Activated naive CD4-positive, alpha-beta T cell treated with anti-CD3 and anti-CD28 coated beads, Interleukin-2, amount 10 ng/mL, durations not matched to agents 7 days and 5 days (primary cell): ENCODE results near the gene MRM2.
"Not testable (repeated sequence)": the region's sequence is repeated elsewhere in the genome, so short reads cannot be mapped to it uniquely, and the experiment has no call there.

ENCODE experiments used
- CTCF ChIA-PET: fragments of 350-600 bp; sonication (Branson Sonifier 250); formaldehyde crosslinking; loops from one replicate; lab custom pipeline; 2021; ENCODE audit warnings: antibody characterized with exemption; lab: Charles Lee
- DNase-seq: peaks from one replicate; pipeline ENCODE4 v3.0.0-alpha.2; 2020
- H3K27ac Mint-ChIP-seq: one replicate; pipeline ENCODE4 v1.8.0; 2021; ENCODE audit warnings: mild to moderate bottlenecking, moderate library complexity, mixed read lengths
- H3K27me3 Mint-ChIP-seq: one replicate; pipeline ENCODE4 v1.8.0; 2021; ENCODE audit warnings: mild to moderate bottlenecking, mixed read lengths
- H3K36me3 Mint-ChIP-seq: one replicate; pipeline ENCODE4 v1.8.0; 2021; ENCODE audit warnings: mixed read lengths
- H3K4me1 Mint-ChIP-seq: one replicate; pipeline ENCODE4 v1.8.0; 2021; ENCODE audit warnings: mixed read lengths
- H3K4me3 Mint-ChIP-seq: one replicate; pipeline ENCODE4 v1.8.0; 2021; ENCODE audit warnings: mild to moderate bottlenecking, moderate library complexity, mixed read lengths
- H3K9me3 Mint-ChIP-seq: one replicate; pipeline ENCODE4 v1.8.0; 2021; ENCODE audit warnings: mixed read lengths

MRM2 gene

DNA sequence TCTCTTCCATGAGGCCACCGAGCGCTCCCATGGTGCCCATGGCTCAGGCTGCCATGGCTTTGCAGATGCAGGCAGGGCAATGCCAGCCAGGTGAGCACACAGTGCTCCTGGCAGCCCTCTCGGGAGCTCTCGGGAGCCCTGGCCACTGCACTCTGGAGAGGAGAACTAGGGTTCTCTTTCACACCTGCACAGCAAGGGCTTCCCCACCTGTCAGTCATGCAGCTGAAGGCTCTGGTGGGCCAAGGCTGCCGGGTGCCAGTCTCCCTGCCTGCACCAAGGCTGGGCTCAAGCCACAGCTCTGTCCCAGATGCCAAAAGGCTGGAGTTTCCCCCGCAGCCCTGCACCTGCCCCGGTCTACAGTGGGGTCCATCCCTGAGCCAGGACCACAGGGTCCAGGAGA lies 32.7 kb upstream of the MRM2 start:
- Mint-ChIP-seq H3K27me3 (no peaks in the 10 kb centered on the region), H3K27ac (no peak overlapping the region), H3K4me3 (no peak overlapping the region), H3K9me3 (no peaks in the 10 kb centered on the region), H3K36me3 (peaks cover 2% of the 10 kb centered on the region), H3K4me1 (peaks cover under 1% of the 10 kb centered on the region)
- DNase-seq, result no peak
- CTCF ChIA-PET, result no interaction called here

GRCh38 chr7:2273866-2274265 lies 31.9 kb upstream of the MRM2 start:
- peaks cover 5% of the 10 kb centered on the region for H3K36me3 Mint-ChIP-seq
- no peak overlapping the region for H3K4me3 Mint-ChIP-seq
- H3K27ac Mint-ChIP-seq, result no peak overlapping the region
- CTCF ChIA-PET, result no interaction called here
- no peaks in the 10 kb centered on the region for H3K27me3 Mint-ChIP-seq
- no peak for DNase-seq
- no peaks in the 10 kb centered on the region for H3K9me3 Mint-ChIP-seq
- H3K4me1 Mint-ChIP-seq, result no peaks in the 10 kb centered on the region

GRCh38 chr7:2272031-2272430 lies 30.0 kb upstream of the MRM2 start:
- Mint-ChIP-seq H3K36me3 (peaks cover 5% of the 10 kb centered on the region), H3K9me3 (no peaks in the 10 kb centered on the region), H3K4me1 (no peaks in the 10 kb centered on the region), H3K4me3 (no peak overlapping the region), H3K27ac (no peak overlapping the region), H3K27me3 (no peaks in the 10 kb centered on the region)
- no peak for DNase-seq
- CTCF ChIA-PET, result no interaction called here

- Mint-ChIP-seq H3K27me3 (no peaks in the 10 kb centered on the region), H3K4me3 (no peak overlapping the region), H3K36me3 (peaks cover 5% of the 10 kb centered on the region), H3K27ac (no peak overlapping the region), H3K4me1 (no peaks in the 10 kb centered on the region), H3K9me3 (no peaks in the 10 kb centered on the region)
- DNase-seq, result no peak
- CTCF ChIA-PET, result no interaction called here
These were observed 29.4 kb upstream of the MRM2 start for GRCh38 chr7:2271273-2272026.

DNA sequence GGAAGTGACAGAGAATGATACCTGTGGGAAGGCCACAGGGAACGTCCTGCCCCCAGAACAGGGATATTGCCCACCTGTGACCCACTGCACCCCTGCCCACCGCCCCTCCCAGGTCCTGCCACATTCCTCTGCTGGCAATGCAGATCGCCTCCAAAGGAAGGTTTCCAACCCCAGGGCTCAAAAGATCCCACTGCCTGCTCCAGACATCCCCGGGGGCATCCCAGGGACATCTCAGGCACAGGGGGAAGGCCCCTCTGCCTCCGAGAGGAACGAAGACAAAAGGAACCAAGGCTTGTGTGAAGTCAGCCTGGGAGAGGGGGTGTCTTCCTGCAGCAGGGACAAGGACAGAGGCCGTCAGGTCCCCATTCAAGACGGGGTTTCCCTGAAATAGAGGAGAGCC lies 28.5 kb upstream of the MRM2 start:
- H3K27ac Mint-ChIP-seq, result no peak overlapping the region
- no peak overlapping the region for H3K4me3 Mint-ChIP-seq
- peaks cover 5% of the 10 kb centered on the region for H3K36me3 Mint-ChIP-seq
- H3K27me3 Mint-ChIP-seq, result no peaks in the 10 kb centered on the region
- DNase-seq, result no peak
- no peaks in the 10 kb centered on the region for H3K4me1 Mint-ChIP-seq
- CTCF ChIA-PET, result no interaction called here
- no peaks in the 10 kb centered on the region for H3K9me3 Mint-ChIP-seq

- CTCF ChIA-PET, result no interaction called here
- no peak overlapping the region for H3K4me3 Mint-ChIP-seq
- DNase-seq, result no peak
- no peaks in the 10 kb centered on the region for H3K9me3 Mint-ChIP-seq
- peaks cover 5% of the 10 kb centered on the region for H3K36me3 Mint-ChIP-seq
- H3K27me3 Mint-ChIP-seq, result no peaks in the 10 kb centered on the region
- no peaks in the 10 kb centered on the region for H3K4me1 Mint-ChIP-seq
- H3K27ac Mint-ChIP-seq, result no peak overlapping the region
These were observed 28.0 kb upstream of the MRM2 start for GRCh38 chr7:2269991-2270460.

- H3K36me3 Mint-ChIP-seq, CTCF ChIA-PET, H3K4me1 Mint-ChIP-seq, H3K27ac Mint-ChIP-seq, H3K4me3 Mint-ChIP-seq, DNase-seq, H3K9me3 Mint-ChIP-seq, H3K27me3 Mint-ChIP-seq: not testable (repeated sequence)
These were observed 27.3 kb upstream of the MRM2 start for GRCh38 chr7:2269089-2269990.

- Mint-ChIP-seq H3K9me3 (no peaks in the 10 kb centered on the region), H3K36me3 (peaks cover 13% of the 10 kb centered on the region), H3K27ac (no peak overlapping the region), H3K4me1 (peaks cover 2% of the 10 kb centered on the region), H3K4me3 (no peak overlapping the region), H3K27me3 (no peaks in the 10 kb centered on the region)
- CTCF ChIA-PET, result no interaction called here
- DNase-seq, result no peak
These were observed 24.9 kb upstream of the MRM2 start for GRCh38 chr7:2266911-2267310.

GRCh38 chr7:2264158-2264557 lies 22.2 kb upstream of the MRM2 start:
- Mint-ChIP-seq H3K27ac (no peak overlapping the region), H3K4me1 (peaks cover 8% of the 10 kb centered on the region), H3K4me3 (no peak overlapping the region), H3K27me3 (no peaks in the 10 kb centered on the region), H3K9me3 (no peaks in the 10 kb centered on the region), H3K36me3 (peaks cover 8% of the 10 kb centered on the region)
- CTCF ChIA-PET, result no interaction called here
- no peak for DNase-seq

DNA sequence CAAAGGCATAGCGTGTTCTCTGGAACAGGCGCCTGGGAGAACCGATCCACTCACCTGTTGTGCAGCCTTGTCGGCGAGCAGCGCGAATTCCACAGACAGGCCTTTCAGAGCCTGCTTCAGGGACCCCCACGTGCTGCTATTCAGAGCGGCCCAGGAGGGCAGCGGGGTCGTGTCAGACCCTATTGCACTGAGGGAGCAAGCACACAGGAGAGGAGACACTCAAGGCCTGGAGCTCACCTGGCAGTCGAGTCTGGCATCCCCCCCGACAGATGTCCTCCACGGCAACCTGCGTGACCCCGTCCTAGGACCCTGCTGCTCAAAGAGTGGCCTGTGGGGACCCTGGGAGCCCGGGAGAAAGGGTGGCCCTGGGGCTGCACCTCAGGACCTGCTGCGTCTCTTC lies 21.2 kb upstream of the MRM2 start:
- peaks cover 8% of the 10 kb centered on the region for H3K4me1 Mint-ChIP-seq
- no peak overlapping the region for H3K27ac Mint-ChIP-seq
- CTCF ChIA-PET, result no interaction called here
- H3K36me3 Mint-ChIP-seq, result peaks cover 8% of the 10 kb centered on the region
- no peaks in the 10 kb centered on the region for H3K27me3 Mint-ChIP-seq
- no peaks in the 10 kb centered on the region for H3K9me3 Mint-ChIP-seq
- no peak for DNase-seq
- no peak overlapping the region for H3K4me3 Mint-ChIP-seq

- Mint-ChIP-seq H3K27ac (peak overlapping the region; percentile 71), H3K4me1 (peaks cover 8% of the 10 kb centered on the region), H3K36me3 (peaks cover 8% of the 10 kb centered on the region), H3K9me3 (no peaks in the 10 kb centered on the region), H3K27me3 (no peaks in the 10 kb centered on the region), H3K4me3 (no peak overlapping the region)
- CTCF ChIA-PET, result interaction anchor here (0.9 to 1.3 kb wide), 2 partner anchors 56 to 86 kb away, joined by 4 to 5 read pairs; no protein-coding TSS in a partner anchor
- DNase-seq, result peak; percentile 28
These were observed 19.6 kb upstream of the MRM2 start for GRCh38 chr7:2261611-2262010.

DNA sequence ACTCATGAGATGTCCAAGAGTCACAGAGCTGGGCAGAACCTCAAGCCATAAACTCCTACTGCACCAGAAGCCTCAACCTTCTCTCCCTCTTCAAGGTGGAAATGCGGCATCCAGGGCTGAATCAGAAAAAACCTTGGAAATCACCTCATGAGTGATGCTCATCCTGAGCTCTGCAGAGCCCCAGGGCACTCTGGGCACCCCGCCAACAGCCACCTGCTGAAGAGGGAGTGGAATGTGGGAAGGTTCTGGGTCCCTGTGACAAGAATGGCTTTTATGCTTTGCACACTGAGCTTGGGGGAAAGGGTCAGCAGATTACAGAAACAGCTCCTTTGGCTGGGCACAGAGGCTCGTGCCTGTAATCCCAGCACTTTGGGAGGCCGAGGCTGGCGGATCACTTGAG lies 18.8 kb upstream of the MRM2 start:
- Mint-ChIP-seq H3K27ac (no peak overlapping the region), H3K4me3 (no peak overlapping the region), H3K4me1 (peaks cover 8% of the 10 kb centered on the region), H3K27me3 (no peaks in the 10 kb centered on the region), H3K36me3 (peaks cover 10% of the 10 kb centered on the region), H3K9me3 (no peaks in the 10 kb centered on the region)
- no peak for DNase-seq
- CTCF ChIA-PET, result interaction anchor here (1.3 kb wide), 1 partner anchor 87 kb away, joined by 5 read pairs; no protein-coding TSS in a partner anchor

- H3K36me3 Mint-ChIP-seq, result peaks cover 9% of the 10 kb centered on the region
These were observed 17.5 kb upstream of the MRM2 start for GRCh38 chr7:2259480-2259879.

DNA sequence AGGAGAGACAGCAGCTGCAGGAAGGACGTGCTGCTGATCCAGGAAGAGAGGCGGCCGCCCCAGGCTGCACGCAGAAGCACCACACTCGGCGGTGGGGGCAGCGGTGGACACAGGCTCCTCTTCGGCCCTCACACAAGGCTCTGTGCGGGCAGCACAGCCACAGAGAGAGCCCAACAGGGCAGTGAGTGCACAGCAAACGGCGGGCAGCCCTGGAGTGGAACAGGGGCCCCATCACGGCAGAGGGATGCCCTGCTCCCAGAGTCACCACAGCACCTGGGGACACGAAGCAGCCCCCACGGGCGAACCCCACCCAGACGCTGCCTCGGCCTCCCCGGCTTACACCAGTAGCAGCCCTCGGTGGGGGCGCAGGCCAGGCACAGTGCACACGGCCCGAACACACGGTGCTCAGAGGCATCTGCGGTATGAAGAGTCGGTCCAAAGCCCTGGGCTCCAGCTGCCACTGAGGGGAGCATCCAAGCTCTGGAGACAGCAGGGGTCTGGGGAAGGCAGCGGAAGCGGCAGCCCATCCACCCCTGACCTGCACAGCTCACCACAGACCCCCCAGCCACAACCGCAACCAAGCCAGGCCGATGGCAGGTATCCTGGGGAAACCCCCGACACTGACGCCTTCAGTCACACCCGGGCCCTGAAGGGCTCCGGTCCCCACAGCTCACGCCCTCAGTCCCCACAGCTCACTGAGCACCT lies 16.8 kb upstream of the MRM2 start:
- no peaks in the 10 kb centered on the region for H3K9me3 Mint-ChIP-seq
- CTCF ChIA-PET, result interaction anchor here (1.3 kb wide), 1 partner anchor 10 kb away, joined by 8 read pairs; no protein-coding TSS in a partner anchor
- no peak overlapping the region for H3K27ac Mint-ChIP-seq
- no peaks in the 10 kb centered on the region for H3K27me3 Mint-ChIP-seq
- DNase-seq, result no peak
- no peak overlapping the region for H3K4me3 Mint-ChIP-seq
- peaks cover 8% of the 10 kb centered on the region for H3K4me1 Mint-ChIP-seq
- H3K36me3 Mint-ChIP-seq, result peaks cover 3% of the 10 kb centered on the region

More at GRCh38 chr7:2259480-2259879, 17.5 kb upstream of the MRM2 start:
- Mint-ChIP-seq H3K9me3 (no peaks in the 10 kb centered on the region), H3K27ac (no peak overlapping the region), H3K4me1 (peaks cover 8% of the 10 kb centered on the region), H3K4me3 (no peak overlapping the region), H3K27me3 (no peaks in the 10 kb centered on the region)
- no peak for DNase-seq
- CTCF ChIA-PET, result interaction anchor here (1.3 kb wide), 1 partner anchor 11 kb away, joined by 8 read pairs; no protein-coding TSS in a partner anchor
